SU-DHL-6 (cell line): Measurements from ENCODE around the gene CDH13.

ENCODE experiments used
- H2AFZ ChIP-seq: fragments of 200-600 bp; sonication (generic); 2 replicates; pipeline ENCODE4 v1.6.1; 2014; ENCODE audit warnings: low read depth, mild to moderate bottlenecking, moderate library complexity, mixed read lengths, antibody characterized with exemption, low read length; ENCODE audit not compliant: severe bottlenecking
- H3F3A ChIP-seq: fragments of 200-600 bp; shearing (Covaris generic); 2 replicates; pipeline ENCODE4 v1.6.0; 2016; ENCODE audit warnings: antibody characterized with exemption, mild to moderate bottlenecking; ENCODE audit not compliant: insufficient read depth
- H3K27ac ChIP-seq: fragments of 200-600 bp; sonication (generic); 2 replicates; pipeline ENCODE4 v1.5.1; 2016; ENCODE audit warnings: low read depth, mild to moderate bottlenecking, low read length, moderate library complexity, mixed read lengths
- H3K27me3 ChIP-seq: fragments of 200-600 bp; sonication (generic), shearing (Covaris generic); 2 replicates; pipeline ENCODE4 v1.6.0; 2014; ENCODE audit warnings: mild to moderate bottlenecking, low read length
- H3K36me3 ChIP-seq: fragments of 200-600 bp; sonication (generic); 2 replicates; pipeline ENCODE4 v1.6.1; 2014; ENCODE audit warnings: mild to moderate bottlenecking, low read length, mixed read lengths
- H3K4me2 ChIP-seq: fragments of 300-600, 200-600 bp; shearing (Covaris generic), sonication (generic); 2 replicates; pipeline ENCODE4 v1.6.0; 2014; ENCODE audit warnings: low read length, low read depth, mild to moderate bottlenecking; ENCODE audit not compliant: poor library complexity, severe bottlenecking
- H3K4me3 ChIP-seq: fragments of 200-600 bp; sonication (generic); 2 replicates; pipeline ENCODE4 v1.5.1; 2014; ENCODE audit warnings: antibody characterized with exemption, low read length, mild to moderate bottlenecking, mixed read lengths; ENCODE audit not compliant: insufficient read depth, poor library complexity, severe bottlenecking
- H3K79me2 ChIP-seq: fragments of 200-600 bp; sonication (generic); 2 replicates; pipeline ENCODE4 v1.6.1; 2014; ENCODE audit warnings: mild to moderate bottlenecking, low read length, moderate library complexity; ENCODE audit not compliant: insufficient read depth
- H3K9ac ChIP-seq: fragments of 200-600 bp; sonication (generic); 2 replicates; pipeline ENCODE4 v1.7.0; 2014; ENCODE audit warnings: mild to moderate bottlenecking, low read length
- H3K9me2 ChIP-seq: fragments of 200-600 bp; sonication (generic); replicated peaks from 2 replicates; pipeline ENCODE4 v1.6.1; 2014; ENCODE audit warnings: low read length; ENCODE audit not compliant: insufficient read depth
- H3K9me3 ChIP-seq: fragments of 200-600 bp; sonication (generic); 2 replicates; pipeline ENCODE4 v1.6.1; 2014; ENCODE audit warnings: low read length, mixed read lengths; ENCODE audit not compliant: insufficient read depth
- H4K20me1 ChIP-seq: fragments of 200-600 bp; sonication (generic); 2 replicates; pipeline ENCODE4 v1.6.1; 2014; ENCODE audit warnings: low read depth, mild to moderate bottlenecking, antibody characterized with exemption, low read length, moderate library complexity, mixed read lengths
- CTCF ChIP-seq: fragments of 200-600 bp; sonication (generic); IDR thresholded peaks from one replicate; pipeline ENCODE4 v1.5.1; 2017; ENCODE audit warnings: antibody characterized with exemption, mild to moderate bottlenecking, low read length, moderate library complexity; ENCODE audit not compliant: insufficient read depth, poor library complexity, severe bottlenecking
- EZH2phosphoT487 ChIP-seq: fragments of 200-600 bp; sonication (generic), shearing (Covaris generic); conservative IDR thresholded peaks from 2 replicates; pipeline ENCODE4 v1.6.1; 2018; ENCODE audit warnings: mild to moderate bottlenecking, antibody characterized with exemption, low read length, moderate library complexity, mixed read lengths

Gene CDH13

GRCh38 chr16:82703161-82703560, 76.4 kb downstream of the CDH13 start:
- H3K9me2 ChIP-seq, result no peaks in the 10 kb centered on the region
- no peak for TF ChIP-seq EZH2phosphoT487
- no peak for TF ChIP-seq CTCF
- no peak overlapping the region for H3K27ac ChIP-seq
- H3K27me3 ChIP-seq, result no peaks in the 10 kb centered on the region
- H3K79me2 ChIP-seq, result no peaks in the 10 kb centered on the region
- H3K36me3 ChIP-seq, result no peaks in the 10 kb centered on the region
- no peak overlapping the region for H3K4me2 ChIP-seq
- no peaks in the 10 kb centered on the region for H3K9me3 ChIP-seq
- H3K4me3 ChIP-seq, result no peak overlapping the region
- H4K20me1 ChIP-seq, result no peaks in the 10 kb centered on the region
- no peak overlapping the region for H3K9ac ChIP-seq
- H2AFZ ChIP-seq, result no peak overlapping the region
- no peaks in the 10 kb centered on the region for H3F3A ChIP-seq

- Histone ChIP-seq H3K4me2 (no peak overlapping the region), H3K79me2 (no peaks in the 10 kb centered on the region), H3K9ac (no peak overlapping the region)
Measured at GRCh38 chr16:82703871-82704768, 77.4 kb downstream of the CDH13 start.

GRCh38 chr16:82709987-82710386, 83.2 kb downstream of the CDH13 start:
- Histone ChIP-seq H3K36me3 (no peaks in the 10 kb centered on the region), H4K20me1 (no peaks in the 10 kb centered on the region), H3F3A (no peaks in the 10 kb centered on the region), H3K4me3 (no peak overlapping the region), H2AFZ (no peak overlapping the region), H3K9me3 (no peaks in the 10 kb centered on the region), H3K9ac (no peak overlapping the region), H3K9me2 (no peaks in the 10 kb centered on the region), H3K27me3 (no peaks in the 10 kb centered on the region), H3K79me2 (no peaks in the 10 kb centered on the region), H3K4me2 (no peak overlapping the region), H3K27ac (no peak overlapping the region)
- TF ChIP-seq EZH2phosphoT487 (no peak), CTCF (no peak)

More at GRCh38 chr16:82703871-82704768, 77.4 kb downstream of the CDH13 start:
- no peaks in the 10 kb centered on the region for H3K9me2 ChIP-seq
- TF ChIP-seq CTCF (no peak), EZH2phosphoT487 (no peak)
- no peaks in the 10 kb centered on the region for H3K27me3 ChIP-seq
- no peak overlapping the region for H3K27ac ChIP-seq
- H3F3A ChIP-seq, result no peaks in the 10 kb centered on the region
- H3K9me3 ChIP-seq, result no peaks in the 10 kb centered on the region
- H2AFZ ChIP-seq, result no peak overlapping the region
- H3K36me3 ChIP-seq, result no peaks in the 10 kb centered on the region
- no peaks in the 10 kb centered on the region for H4K20me1 ChIP-seq
- H3K4me3 ChIP-seq, result no peak overlapping the region
